ENCODE data around the gene CYB561D1.

CYB561D1 gene

DNA sequence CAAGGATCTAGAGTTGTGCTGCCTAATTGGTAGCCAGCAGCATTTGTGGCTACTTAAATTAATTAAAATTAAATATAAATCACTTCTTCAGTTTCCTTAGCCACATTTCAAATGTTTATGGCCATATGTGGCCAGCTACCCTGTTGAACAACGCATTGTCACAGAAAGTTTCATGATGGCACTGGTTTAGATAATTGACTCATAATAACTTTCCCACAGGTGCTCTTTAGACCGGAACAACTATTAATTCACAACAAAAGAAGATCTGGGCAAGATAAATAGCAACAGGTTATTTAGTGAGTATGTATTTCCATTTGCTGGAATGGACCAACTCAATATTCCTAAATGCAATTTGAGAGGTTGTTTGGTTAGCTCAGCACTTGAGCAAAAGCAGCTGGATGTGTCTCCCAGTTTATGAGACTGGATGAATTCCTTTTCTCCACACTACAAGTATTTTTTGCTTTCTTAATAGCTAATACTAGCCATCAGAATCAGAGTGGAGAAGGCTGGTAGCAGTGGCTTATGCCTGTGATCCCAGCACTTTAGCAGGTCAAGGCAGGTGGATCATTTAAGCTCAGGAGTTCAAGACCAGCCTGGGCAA, 19.3 kb downstream of the CYB561D1 start:
- DNase-seq (ENCODE audit: extremely low spot score) = no peak
- POLR2A ChIA-PET = no interaction called here
- TF ChIP-seq SP1 (IDR thresholded peaks at IDR 0.05) = no peak
- no peak for TF ChIP-seq NFRKB (IDR thresholded peaks at IDR 0.05)
- TF ChIP-seq LEF1 (IDR thresholded peaks at IDR 0.05; ENCODE audit: borderline replicate concordance) = no peak
- TF ChIP-seq, protein P1, sequence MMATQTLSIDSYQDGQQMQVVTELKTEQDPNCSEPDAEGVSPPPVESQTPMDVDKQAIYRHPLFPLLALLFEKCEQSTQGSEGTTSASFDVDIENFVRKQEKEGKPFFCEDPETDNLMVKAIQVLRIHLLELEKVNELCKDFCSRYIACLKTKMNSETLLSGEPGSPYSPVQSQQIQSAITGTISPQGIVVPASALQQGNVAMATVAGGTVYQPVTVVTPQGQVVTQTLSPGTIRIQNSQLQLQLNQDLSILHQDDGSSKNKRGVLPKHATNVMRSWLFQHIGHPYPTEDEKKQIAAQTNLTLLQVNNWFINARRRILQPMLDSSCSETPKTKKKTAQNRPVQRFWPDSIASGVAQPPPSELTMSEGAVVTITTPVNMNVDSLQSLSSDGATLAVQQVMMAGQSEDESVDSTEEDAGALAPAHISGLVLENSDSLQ (IDR thresholded peaks at IDR 0.05) = no peak
- TF ChIP-seq ARNT (IDR thresholded peaks at IDR 0.05) = no peak
- no peak for TF ChIP-seq FOXM1 (IDR thresholded peaks at IDR 0.05; ENCODE audit: borderline replicate concordance)
- no peak for TF ChIP-seq ELF4 (IDR thresholded peaks at IDR 0.05)
- TF ChIP-seq BHLHE40 (IDR thresholded peaks at IDR 0.05; ENCODE audit: borderline replicate concordance) = no peak
- no peak for TF ChIP-seq L3MBTL2 (conservative IDR thresholded peaks at IDR 0.05)
- TF ChIP-seq ZNF384 (IDR thresholded peaks at IDR 0.05) = no peak
- no peak for TF ChIP-seq CTBP1 (IDR thresholded peaks at IDR 0.05; ENCODE audit: borderline replicate concordance)
- TF ChIP-seq TARDBP (IDR thresholded peaks at IDR 0.05) = no peak
- no peak for TF ChIP-seq SUZ12 (IDR thresholded peaks at IDR 0.05)
- TF ChIP-seq FOXA1 (IDR thresholded peaks at IDR 0.05) = no peak
- CTCF ChIA-PET = interaction anchor here (1.2 kb wide), 1 partner anchor 19 kb away, joined by 8 read pairs; no protein-coding TSS in a partner anchor

DNA sequence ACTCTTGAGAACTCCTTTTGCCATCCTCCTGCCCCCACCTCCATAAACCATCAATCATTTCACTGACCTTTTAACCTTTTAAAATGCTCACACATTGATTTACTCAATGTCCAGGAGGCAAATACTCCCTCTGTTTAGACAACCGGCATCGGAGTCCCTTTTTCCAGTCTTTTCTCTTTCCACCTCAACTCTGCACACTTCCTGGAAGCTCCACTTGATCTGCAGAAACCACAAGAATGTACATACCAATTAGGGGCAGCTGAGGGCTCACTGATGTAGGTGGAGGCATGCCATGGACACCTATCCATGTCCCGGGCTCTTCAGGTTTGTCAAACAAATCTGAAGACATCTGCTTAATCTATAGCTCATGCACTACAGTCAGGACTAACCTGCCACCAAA, 21.0 kb downstream of the CYB561D1 start:
- DNase-seq (ENCODE audit: extremely low spot score) = no peak
- POLR2A ChIA-PET = no interaction called here
- TF ChIP-seq NFRKB (IDR thresholded peaks at IDR 0.05) (no peak), HDGF (IDR thresholded peaks at IDR 0.05; ENCODE audit: borderline replicate concordance) (no peak), SP1 (IDR thresholded peaks at IDR 0.05) (no peak)
- TF ChIP-seq, protein P1 (IDR thresholded peaks at IDR 0.05) = no peak
- CTCF ChIA-PET = interaction anchor here (0.6 to 2.8 kb wide), 6 partner anchors 9 to 238 kb away, joined by 3 to 26 read pairs (median 3); no protein-coding TSS in a partner anchor

DNA sequence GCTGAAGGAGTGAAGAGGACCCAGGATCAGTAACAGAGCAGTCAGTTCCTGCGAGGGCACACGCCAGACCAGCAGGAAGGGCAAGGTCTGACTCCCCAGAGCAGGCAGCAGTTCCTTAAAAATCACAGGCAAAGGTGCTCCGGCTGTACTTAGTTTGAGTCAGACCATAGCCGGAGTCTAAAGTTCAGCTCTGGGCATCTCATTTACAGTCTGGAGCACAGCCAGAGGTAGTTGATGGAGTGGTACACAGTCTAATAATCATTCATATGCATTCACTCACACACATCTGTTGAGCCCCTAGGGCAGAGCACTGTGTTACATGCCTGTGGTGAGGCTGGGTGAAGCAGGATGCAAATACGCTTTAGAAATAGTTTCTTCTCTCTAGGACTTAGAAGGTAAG, 23.0 kb downstream of the CYB561D1 start:
- ChIA-PET CTCF (interaction anchor here (2.8 kb wide), 1 partner anchor 16 kb away, joined by 26 read pairs; no protein-coding TSS in a partner anchor), POLR2A (interaction anchor here (1.3 kb wide), 1 partner anchor 13 kb away, joined by 7 read pairs; no protein-coding TSS in a partner anchor)
- no peak for TF ChIP-seq FOXK2 (IDR thresholded peaks at IDR 0.05)
- TF ChIP-seq FOXM1 (IDR thresholded peaks at IDR 0.05; ENCODE audit: borderline replicate concordance) = no peak
- no peak for TF ChIP-seq SUZ12 (IDR thresholded peaks at IDR 0.05)
- no peak for TF ChIP-seq TARDBP (IDR thresholded peaks at IDR 0.05)
- TF ChIP-seq, protein P1 (IDR thresholded peaks at IDR 0.05) = no peak
- no peak for TF ChIP-seq L3MBTL2 (conservative IDR thresholded peaks at IDR 0.05)
- TF ChIP-seq ARNT (IDR thresholded peaks at IDR 0.05) = no peak
- TF ChIP-seq BHLHE40 (IDR thresholded peaks at IDR 0.05; ENCODE audit: borderline replicate concordance) = no peak
- TF ChIP-seq CTBP1 (IDR thresholded peaks at IDR 0.05; ENCODE audit: borderline replicate concordance) = no peak
- no peak for TF ChIP-seq SP1 (IDR thresholded peaks at IDR 0.05)
- no peak for TF ChIP-seq LEF1 (IDR thresholded peaks at IDR 0.05; ENCODE audit: borderline replicate concordance)
- DNase-seq (ENCODE audit: extremely low spot score) = no peak

DNA sequence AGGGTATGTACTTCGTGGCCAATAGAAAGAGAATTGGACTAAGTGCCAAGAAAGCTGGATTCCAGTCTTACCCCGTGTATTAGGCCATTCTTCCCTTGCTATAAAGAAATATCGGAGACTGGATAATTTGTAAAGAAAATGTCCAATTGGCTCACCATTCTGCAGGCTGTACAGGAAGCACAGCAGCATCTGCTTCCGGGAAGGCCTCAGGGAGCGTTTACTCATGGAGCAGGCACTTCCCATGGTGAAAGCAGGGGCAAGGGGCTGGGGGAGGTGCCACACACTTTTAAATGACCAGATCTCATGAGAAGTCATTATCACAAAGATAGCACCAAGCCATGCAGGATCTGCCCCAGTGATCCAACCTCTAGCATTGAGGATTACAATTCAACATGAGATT, 23.4 kb downstream of the CYB561D1 start:
- ChIA-PET CTCF (no interaction called here), POLR2A (no interaction called here)
- no peak for TF ChIP-seq ZNF384 (IDR thresholded peaks at IDR 0.05)
- no peak for TF ChIP-seq FOXK2 (IDR thresholded peaks at IDR 0.05)
- no peak for TF ChIP-seq HDGF (IDR thresholded peaks at IDR 0.05; ENCODE audit: borderline replicate concordance)
- TF ChIP-seq FOXA1 (IDR thresholded peaks at IDR 0.05) = no peak
- no peak for TF ChIP-seq SUZ12 (IDR thresholded peaks at IDR 0.05)
- no peak for TF ChIP-seq ARNT (IDR thresholded peaks at IDR 0.05)
- TF ChIP-seq TARDBP (IDR thresholded peaks at IDR 0.05) = no peak
- no peak for TF ChIP-seq FOXM1 (IDR thresholded peaks at IDR 0.05; ENCODE audit: borderline replicate concordance)
- TF ChIP-seq, protein P1 (IDR thresholded peaks at IDR 0.05) = no peak
- no peak for DNase-seq (ENCODE audit: extremely low spot score)

DNA sequence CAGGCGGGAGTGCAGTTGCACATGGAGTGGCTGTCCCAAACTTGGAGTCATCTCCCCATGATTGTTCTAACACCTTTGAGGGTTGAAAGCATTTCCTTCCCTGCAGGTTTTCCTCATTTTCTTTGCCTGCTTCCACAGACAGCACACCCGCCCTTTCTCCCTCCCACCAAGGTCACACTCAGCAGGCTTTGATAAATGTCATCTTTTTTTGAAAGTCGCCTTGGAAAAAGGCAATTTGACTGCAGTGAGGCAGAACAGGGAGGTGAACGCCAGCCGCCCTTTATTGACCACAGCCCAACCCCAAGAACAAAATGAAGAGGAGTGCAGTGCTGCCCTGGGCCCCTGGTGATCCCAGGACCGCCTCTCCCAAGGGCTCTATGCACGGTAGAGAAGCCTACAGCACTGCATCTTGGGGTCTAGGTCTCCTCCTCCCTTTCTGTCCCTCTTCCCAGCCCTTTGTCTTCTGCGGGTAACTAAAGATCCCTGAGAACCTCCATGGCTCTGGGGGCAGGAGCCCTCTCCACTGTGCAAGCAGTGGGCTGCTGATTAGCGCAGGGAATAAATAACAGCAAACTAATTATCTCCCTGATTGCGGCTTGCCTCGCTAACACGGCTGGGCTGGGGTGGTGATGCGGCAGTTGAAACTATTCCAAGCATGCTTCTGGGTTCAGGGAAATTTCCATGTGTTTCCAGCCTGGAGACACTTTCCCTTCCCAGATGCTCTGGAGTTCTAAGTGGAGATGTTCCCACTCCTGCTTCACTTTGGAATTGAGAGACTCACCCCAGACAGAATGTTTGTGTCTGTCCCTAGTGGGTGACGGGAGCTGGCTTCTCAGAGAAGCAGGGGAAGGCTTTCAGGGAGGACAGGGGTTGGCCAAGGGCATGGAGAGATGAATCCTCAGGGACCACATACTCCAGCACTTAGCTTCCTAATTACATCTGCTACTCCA, 27.4 kb downstream of the CYB561D1 start:
- no peak for DNase-seq (ENCODE audit: extremely low spot score)
- no peak for TF ChIP-seq L3MBTL2 (conservative IDR thresholded peaks at IDR 0.05)
- TF ChIP-seq ZNF384 (IDR thresholded peaks at IDR 0.05) = no peak
- TF ChIP-seq LEF1 (IDR thresholded peaks at IDR 0.05; ENCODE audit: borderline replicate concordance) = no peak
- TF ChIP-seq BHLHE40 (IDR thresholded peaks at IDR 0.05; ENCODE audit: borderline replicate concordance) = no peak
- no peak for TF ChIP-seq SP1 (IDR thresholded peaks at IDR 0.05)
- no peak for TF ChIP-seq HDGF (IDR thresholded peaks at IDR 0.05; ENCODE audit: borderline replicate concordance)
- no peak for TF ChIP-seq FOXM1 (IDR thresholded peaks at IDR 0.05; ENCODE audit: borderline replicate concordance)
- no peak for TF ChIP-seq ARNT (IDR thresholded peaks at IDR 0.05)
- TF ChIP-seq CTBP1 (IDR thresholded peaks at IDR 0.05; ENCODE audit: borderline replicate concordance) = no peak
- no peak for TF ChIP-seq ELF4 (IDR thresholded peaks at IDR 0.05)
- TF ChIP-seq, protein P1 (IDR thresholded peaks at IDR 0.05) = no peak
- TF ChIP-seq NFRKB (IDR thresholded peaks at IDR 0.05) = no peak
- TF ChIP-seq FOXA1 (IDR thresholded peaks at IDR 0.05) = no peak
- no peak for TF ChIP-seq TARDBP (IDR thresholded peaks at IDR 0.05)
- TF ChIP-seq FOXK2 (IDR thresholded peaks at IDR 0.05) = no peak
- ChIA-PET CTCF (interaction anchor here (0.6 to 3.4 kb wide), 2 partner anchors 11 to 256 kb away, joined by 3 to 16 read pairs; no protein-coding TSS in a partner anchor), POLR2A (interaction anchor here (1.5 kb wide), 1 partner anchor 11 kb away, joined by 5 read pairs; the partner anchor contains the start of gene AMIGO1)
